Sciatic nerve (tissue), 2 donors: ENCODE results near the gene DDR1. TPM values are rescaled to one million over a fixed set of nuclear protein-coding genes. Genes with fewer than 3 reads are reported as not detected.

Experiments used
- ATAC-seq: fragments of 200-7000 bp; cut with Tn5 transposase; one replicate; pipeline ENCODE4 v1.9.1; 2020; ENCODE audit warnings: mild to moderate bottlenecking, moderate library complexity
- DNase-seq: peaks from one replicate; pipeline ENCODE4 v3.0.0-alpha.2; 2020; ENCODE audit warnings: low spot score
- intact Hi-C: fragments of 100-400 bp; cut with DNase I; formaldehyde crosslinking; loops from one replicate; pipeline ENCODE4 v1.14.2; 2022
- total RNA-seq: library from RNA; stranded (reverse); fragmentation: NEBNext Ultra II Directional; extraction: Animal tissue kit (Norgen Biotek cat#: 25700); gene quantifications from one replicate; pipeline ENCODE4 v1.2.1, GENCODE V29; 2021
- donor health status: DM: no; HTN: no; CAD: no.
- donor health status: DM: no; HTN: no; CAD: no.

DDR1 gene
- 93.5 TPM for total RNA-seq

- peak; percentile 88 for DNase-seq
- peak; percentile 78 for ATAC-seq
- intact Hi-C loops = loop anchor here (5.0 kb wide), 1 partner anchor 57 kb away; no protein-coding TSS in a partner anchor
Measured at GRCh38 chr6:30883685-30884520, at the start of gene DDR1. Gene DDR1 (plus strand): TSS chr6:30884519. CDS start chr6:30888730, 4,211 bp downstream.

- DNase-seq (no peak), ATAC-seq (no peak)
- intact Hi-C loops = no loop called here
Measured at GRCh38 chr6:30834646-30835045, 49.7 kb upstream of the DDR1 start.

GRCh38 chr6:30835576-30835975 lies 48.7 kb upstream of the DDR1 start:
- DNase-seq (no peak), ATAC-seq (no peak)
- intact Hi-C loops = no loop called here

GRCh38 chr6:30836431-30836866 lies 47.9 kb upstream of the DDR1 start:
- ATAC-seq (peak; percentile 85), DNase-seq (no peak)
- intact Hi-C loops = no loop called here

- DNase-seq (no peak), ATAC-seq (no peak)
- intact Hi-C loops = no loop called here
Measured at GRCh38 chr6:30836957-30837356, 47.4 kb upstream of the DDR1 start.

GRCh38 chr6:30837432-30837831 lies 46.9 kb upstream of the DDR1 start:
- ATAC-seq = no peak
- DNase-seq = no peak
- intact Hi-C loops = no loop called here

- ATAC-seq = no peak
- intact Hi-C loops = no loop called here
- DNase-seq = no peak
Measured at GRCh38 chr6:30837870-30838269, 46.4 kb upstream of the DDR1 start.

GRCh38 chr6:30839671-30840070 lies 44.6 kb upstream of the DDR1 start:
- ATAC-seq (no peak), DNase-seq (no peak)
- intact Hi-C loops = no loop called here

- ATAC-seq = no peak
- no peak for DNase-seq
- intact Hi-C loops = no loop called here
Measured at GRCh38 chr6:30840084-30840934, 44.0 kb upstream of the DDR1 start.

GRCh38 chr6:30840935-30841643 lies 43.2 kb upstream of the DDR1 start:
- ATAC-seq (no peak), DNase-seq (no peak)
- intact Hi-C loops = no loop called here

- DNase-seq (no peak), ATAC-seq (peak; percentile 31)
- intact Hi-C loops = no loop called here
Measured at GRCh38 chr6:30841644-30842504, 42.4 kb upstream of the DDR1 start.

- intact Hi-C loops = no loop called here
- ATAC-seq (peak; percentile 74), DNase-seq (no peak)
Measured at GRCh38 chr6:30842754-30843610, 41.3 kb upstream of the DDR1 start.

GRCh38 chr6:30843611-30843998 lies 40.7 kb upstream of the DDR1 start:
- DNase-seq = no peak
- intact Hi-C loops = no loop called here
- no peak for ATAC-seq

- DNase-seq = no peak
- intact Hi-C loops = no loop called here
- no peak for ATAC-seq
Measured at GRCh38 chr6:30844118-30844535, 40.2 kb upstream of the DDR1 start.

- DNase-seq (no peak), ATAC-seq (no peak)
- intact Hi-C loops = no loop called here
Measured at GRCh38 chr6:30845183-30845582, 39.1 kb upstream of the DDR1 start.

GRCh38 chr6:30847421-30847970 lies 36.8 kb upstream of the DDR1 start:
- no peak for ATAC-seq
- no peak for DNase-seq
- intact Hi-C loops = no loop called here

- intact Hi-C loops = no loop called here
- ATAC-seq (no peak), DNase-seq (no peak)
Measured at GRCh38 chr6:30847971-30848436, 36.3 kb upstream of the DDR1 start.
